Activated gamma-delta T cell treated with Interleukin-2 at 50 U/mL for 16 hours (primary cell): ENCODE measurements around the gene YBX3.
"Not testable (repeated sequence)": the region's sequence is repeated elsewhere in the genome, so short reads cannot be mapped to it uniquely, and the experiment has no call there.

ENCODE experiments used
- DNase-seq: peaks from one replicate; pipeline ENCODE4 v3.0.0-alpha.2; 2020

Gene YBX3

DNA sequence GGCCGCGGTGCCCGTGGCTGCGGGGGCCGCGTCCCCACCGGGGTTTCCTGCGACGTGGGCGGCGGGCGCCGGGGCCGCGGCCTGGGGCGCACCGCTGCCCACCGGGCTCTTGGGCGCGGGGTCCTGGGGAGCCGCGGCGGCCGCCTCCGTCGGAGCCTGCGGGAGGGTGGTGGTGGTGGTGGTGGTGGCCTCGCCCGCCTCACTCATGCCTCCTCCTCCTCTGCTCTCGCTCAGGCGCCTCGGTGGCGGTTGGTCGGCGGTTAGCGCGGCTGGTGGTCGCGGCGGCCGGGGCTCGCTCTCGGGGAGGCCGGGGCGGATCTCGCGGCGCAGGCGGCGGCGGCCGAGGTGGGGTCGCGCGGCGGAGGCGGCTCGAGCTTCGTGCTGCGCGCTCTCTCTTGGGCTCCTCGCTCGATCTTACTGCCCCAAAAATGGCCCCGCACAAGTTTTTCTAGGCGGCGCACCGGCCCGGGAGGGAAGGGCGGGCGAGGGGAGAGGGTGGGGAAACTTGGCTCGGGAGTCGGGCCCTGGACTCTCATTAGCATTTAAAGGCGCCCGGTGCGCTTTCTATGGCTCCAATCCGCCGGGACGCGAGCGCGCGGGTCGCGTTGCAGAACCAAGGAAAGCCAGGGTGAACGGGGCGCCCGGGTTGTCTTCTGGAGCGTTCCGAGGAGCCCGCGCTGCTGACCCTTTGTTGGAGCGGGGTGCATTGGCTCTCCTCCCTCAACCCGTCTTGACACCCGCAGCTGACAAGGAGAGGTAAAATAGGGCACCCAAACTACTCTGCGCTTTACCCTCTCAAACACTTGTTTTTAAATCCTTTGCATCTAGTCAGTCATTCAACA lies at the start of gene YBX3:
Gene YBX3 (minus strand): TSS at position 419 of the 842 bp plus-strand sequence. CDS start 212 bp downstream, at position 207.
- peak; percentile 25 for DNase-seq

GRCh38 chr12:10771132-10771733 lies 48.1 kb upstream of the YBX3 start:
- DNase-seq = no peak

- DNase-seq = no peak
Measured at GRCh38 chr12:10759657-10760056, 36.5 kb upstream of the YBX3 start.

- no peak for DNase-seq
Measured at GRCh38 chr12:10756194-10756593, 33.1 kb upstream of the YBX3 start.

- DNase-seq = no peak
Measured at GRCh38 chr12:10753059-10753458, 29.9 kb upstream of the YBX3 start.

DNA sequence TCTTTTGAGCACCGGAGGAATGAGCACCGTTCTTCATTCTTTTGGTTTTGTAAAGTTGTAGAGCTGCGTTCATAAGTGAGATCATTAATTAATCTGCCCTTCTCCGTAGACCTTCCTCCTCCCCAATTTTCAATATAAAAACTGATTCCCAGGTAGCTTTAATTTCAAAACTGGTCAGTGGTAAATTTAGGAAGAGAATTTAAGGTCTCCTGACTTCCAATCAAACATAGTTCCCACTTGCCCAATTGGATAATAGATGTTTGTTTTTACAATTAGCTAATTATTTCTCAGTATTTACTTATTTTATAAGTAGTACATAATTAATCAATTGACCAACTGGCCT lies 27.2 kb upstream of the YBX3 start:
- no peak for DNase-seq

DNA sequence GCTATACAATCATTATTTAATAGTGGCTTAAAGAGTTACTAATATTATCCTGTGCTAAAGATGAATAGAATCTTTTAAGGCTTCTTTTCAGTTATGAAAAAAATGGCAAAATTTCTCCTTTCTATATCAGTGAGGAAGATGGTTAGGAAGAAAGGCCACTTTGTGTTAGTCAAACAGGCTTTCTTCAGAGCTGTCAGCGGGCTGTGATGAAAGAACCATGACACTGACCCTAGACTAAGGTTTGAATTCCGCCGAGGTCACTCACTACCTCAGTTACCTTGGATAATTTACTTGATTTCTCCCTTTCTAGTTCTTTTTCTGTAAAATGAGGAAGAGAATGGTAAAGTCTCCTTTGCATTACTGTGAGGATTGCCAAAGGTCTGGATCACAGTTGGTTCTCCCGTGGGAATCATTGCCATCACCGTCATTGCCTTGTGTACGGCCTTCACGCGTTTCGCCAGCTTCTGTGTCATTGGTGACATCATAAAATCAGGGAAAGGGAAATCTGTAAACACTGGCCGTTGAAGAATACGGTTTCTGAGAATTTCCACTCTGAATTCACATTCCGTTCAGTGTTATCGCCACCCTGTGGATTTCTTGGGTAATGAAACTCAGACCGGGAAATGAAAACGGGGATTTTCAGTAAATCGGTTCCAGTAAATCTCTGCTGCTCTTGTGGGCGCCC lies 26.7 kb upstream of the YBX3 start:
- DNase-seq = peak; percentile 65

GRCh38 chr12:10747730-10748129 lies 24.6 kb upstream of the YBX3 start:
- DNase-seq = no peak

DNA sequence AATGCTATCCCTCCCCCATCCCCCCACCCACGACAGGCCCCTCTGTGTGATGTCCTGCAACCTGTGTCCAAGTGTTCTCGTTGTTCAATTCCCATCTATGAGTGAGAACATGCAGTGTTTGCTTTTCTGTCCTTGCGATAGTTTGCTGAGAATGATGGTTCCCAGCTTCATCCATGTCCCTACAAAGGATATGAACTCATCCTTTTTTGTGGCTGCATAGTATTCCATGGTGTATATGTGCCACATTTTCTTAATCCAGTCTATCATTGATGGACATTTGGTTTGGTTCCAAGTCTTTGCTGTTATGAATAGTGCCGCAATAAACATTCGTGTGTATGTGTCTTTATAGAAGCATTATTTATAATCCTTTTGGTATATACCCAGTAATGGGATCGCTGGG lies 20.3 kb upstream of the YBX3 start:
- DNase-seq = not testable (repeated sequence)

GRCh38 chr12:10741845-10742244 lies 18.7 kb upstream of the YBX3 start:
- no peak for DNase-seq

- no peak for DNase-seq
Measured at GRCh38 chr12:10740182-10740581, 17.1 kb upstream of the YBX3 start.

- no peak for DNase-seq
Measured at GRCh38 chr12:10739157-10740118, 16.3 kb upstream of the YBX3 start.

GRCh38 chr12:10737249-10737648 lies 14.1 kb upstream of the YBX3 start:
- no peak for DNase-seq

- DNase-seq = no peak
Measured at GRCh38 chr12:10736463-10736862, 13.3 kb upstream of the YBX3 start.

- no peak for DNase-seq
Measured at GRCh38 chr12:10735428-10735827, 12.3 kb upstream of the YBX3 start.

DNA sequence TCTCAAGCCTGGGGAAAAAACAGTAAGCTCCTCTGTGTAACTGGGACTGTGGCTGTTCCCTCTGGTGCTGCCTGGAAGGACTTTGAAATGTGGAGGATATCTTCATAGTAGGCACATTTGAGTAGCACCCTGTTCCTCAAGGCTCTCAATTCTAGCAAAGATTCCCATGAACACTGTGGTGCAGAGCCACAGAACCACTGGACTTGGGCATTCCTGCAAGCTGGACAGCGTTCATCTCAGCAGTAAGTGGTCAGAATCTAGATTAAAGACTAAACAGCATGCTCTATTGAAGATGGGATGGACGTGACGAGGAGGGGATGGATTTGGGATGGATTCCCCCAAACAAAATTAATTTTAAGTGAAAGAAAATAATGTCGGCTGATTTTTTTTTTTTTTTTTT lies 9.4 kb upstream of the YBX3 start:
- DNase-seq = no peak

DNA sequence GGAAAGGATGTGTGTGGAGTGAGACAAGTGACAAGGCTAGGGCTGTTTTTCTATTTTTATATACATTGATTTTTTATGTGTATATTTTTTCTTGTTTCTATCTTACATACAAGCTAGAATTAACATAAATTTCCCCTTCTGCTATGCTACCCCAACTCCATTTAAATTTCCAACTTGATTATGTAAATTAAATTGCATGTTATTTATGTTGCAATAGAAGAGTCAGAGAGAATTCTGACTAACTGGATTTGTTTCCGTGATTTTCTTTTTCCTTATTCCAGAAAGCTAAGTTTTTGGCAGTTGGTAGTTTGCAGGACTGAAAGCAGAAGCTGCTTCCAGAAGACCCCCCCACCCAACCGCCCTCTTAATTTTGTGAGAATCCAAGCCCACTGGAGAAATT lies 8.9 kb upstream of the YBX3 start:
- DNase-seq = no peak

DNA sequence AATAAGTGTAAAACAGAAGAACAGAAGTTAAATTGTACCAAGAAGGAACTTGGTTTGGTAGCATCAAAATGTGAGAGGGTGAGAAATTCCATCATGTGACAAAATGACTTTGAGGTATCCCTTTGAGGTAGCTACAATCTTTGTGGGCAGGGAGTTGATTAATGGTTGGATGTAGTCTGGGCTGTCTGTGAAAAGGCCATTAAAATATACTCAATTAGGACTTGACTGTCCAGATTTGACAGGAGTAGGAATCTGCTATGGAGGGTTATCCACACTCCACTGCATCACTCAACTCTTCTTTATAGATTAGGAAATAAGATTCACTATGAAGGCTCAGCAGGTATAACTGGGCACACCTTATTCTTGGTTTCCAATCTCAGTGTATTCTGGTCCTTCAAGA lies 7.4 kb upstream of the YBX3 start:
- no peak for DNase-seq

DNA sequence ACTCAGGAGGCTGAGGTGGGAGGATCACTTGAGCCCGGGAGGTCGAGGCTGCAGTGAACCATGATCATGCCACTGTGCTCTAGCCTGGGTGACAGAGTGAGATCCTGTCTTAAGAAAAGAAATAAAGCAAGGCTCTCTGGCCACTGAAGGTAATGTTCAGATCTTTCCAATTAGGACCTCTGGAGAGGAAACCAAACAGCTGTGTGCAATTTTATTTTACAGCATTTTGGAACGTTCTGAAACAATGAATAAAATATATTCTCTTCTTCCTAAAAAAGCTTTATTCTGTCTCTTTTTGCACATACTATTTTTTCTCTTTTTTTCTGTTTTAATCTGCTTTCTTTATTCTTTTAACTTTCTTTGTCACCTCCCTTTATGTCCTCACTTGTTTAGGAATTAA lies 5.0 kb upstream of the YBX3 start:
- DNase-seq = no peak

- DNase-seq = no peak
Measured at GRCh38 chr12:10726945-10727344, 3.8 kb upstream of the YBX3 start.

GRCh38 chr12:10725003-10725402 lies 1.9 kb upstream of the YBX3 start:
- DNase-seq = no peak

DNA sequence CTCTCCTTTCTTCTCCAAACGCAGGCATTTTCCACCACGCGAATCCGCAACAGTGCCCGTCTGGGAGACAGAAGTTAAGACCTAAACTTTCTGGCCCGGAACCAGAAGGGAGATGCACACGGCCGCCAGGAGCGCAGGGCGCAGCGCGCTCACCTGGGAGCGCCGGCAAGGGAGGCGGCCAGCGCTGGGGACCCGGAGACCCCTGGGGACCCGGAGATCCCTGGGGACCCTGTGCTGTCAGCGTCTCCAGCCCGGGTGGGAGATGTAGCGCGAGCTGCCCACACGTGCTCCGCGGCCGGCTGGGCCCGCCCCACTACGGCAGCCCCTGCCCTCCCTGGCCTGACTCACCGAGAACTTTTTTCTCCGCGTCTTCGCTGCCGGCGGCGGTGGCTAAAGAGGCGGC lies 620 bp downstream of the YBX3 start:
- peak; percentile 37 for DNase-seq
